ENCODE data around the gene SNX32. TPM values are rescaled to one million over a fixed set of nuclear protein-coding genes. Genes with fewer than 3 reads are reported as not detected.
A peak's percentile ranks its signal among the peaks of the same experiment; 100 is the strongest.

SNX32 gene
- total RNA-seq, 1 donor from 2014 or later: 2.6 TPM

DNA sequence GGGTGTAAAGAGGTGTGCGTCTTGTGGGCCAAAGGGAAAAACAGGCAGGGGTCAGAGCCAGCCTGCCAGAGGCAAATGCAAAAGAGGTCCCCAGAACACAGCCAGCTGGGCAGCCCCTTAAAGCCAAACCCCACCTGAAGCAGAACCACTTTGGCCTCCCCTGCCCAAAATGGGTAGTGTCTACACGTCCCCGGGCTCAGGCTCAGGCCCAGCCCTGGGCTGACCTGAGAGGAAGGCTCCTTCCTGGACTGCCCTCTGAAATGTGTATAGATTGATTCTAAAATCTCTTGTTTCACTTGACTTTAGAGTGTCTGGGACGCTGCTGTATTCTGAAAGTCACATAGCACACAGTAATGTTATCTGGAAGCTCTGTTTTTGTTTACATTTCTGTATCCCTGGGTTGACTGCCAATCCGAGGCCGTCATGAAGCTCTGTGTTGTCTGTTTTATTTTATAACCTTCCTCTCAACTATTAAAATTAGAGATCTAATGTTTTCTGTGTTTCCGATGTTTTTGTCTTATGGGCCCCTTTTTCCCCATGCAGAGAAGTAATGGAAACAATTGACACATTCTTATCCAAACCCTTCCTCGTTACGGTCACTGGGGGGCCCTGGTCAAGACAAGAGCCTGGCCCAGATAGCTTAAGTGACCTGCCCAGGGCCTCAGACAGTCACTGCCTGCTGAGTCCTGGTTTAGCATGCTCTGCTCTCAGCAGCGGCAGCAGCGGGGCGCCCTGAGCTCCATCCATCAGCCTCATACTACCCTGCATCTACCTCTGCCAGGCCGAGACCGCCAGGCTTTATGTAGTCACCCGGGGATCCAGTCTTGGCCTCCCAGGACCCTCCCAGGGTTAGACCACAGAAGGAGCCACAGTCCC, 36.8 kb upstream of the SNX32 start:
- no peak for DNase-seq (ENCODE audit: low spot score)

DNA sequence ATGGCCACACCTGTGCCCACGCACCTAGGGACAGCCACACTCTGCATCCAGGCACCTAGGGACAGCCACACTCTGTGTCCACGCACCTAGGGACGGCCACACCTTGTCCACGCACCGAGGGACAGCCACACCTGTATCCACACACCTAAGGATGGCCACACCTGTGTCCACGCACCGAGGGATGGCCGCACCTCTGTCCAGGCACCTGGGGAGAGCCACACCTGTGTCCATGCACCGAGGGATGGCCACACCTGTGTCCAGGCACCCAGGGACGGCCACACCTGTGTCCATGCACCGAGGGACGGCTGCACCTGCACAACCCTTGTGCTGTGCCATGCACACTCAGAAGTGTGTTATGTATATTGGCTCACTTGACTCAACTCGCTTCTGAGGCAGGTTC, 36.1 kb upstream of the SNX32 start:
- DNase-seq (ENCODE audit: low spot score): no peak

DNA sequence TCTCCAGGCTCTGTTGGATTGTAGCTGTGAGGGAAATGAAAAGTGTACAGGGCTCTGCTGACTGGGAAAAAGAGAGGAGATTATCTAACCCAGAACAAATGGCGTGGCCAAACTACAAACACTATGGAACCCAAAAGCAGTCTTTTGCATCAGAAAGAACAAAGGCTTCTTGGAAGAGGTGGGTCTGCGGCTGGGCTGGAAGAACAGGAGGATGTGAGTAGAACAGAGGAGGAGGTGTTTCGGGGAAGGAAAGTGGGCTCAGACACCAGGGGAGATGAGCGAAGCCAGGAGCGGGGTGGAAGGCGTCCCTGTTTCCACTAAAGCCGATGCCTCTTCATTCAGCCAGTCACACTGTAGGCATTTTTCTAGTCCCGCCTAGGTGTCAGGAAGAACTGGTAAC, 34.9 kb upstream of the SNX32 start:
- no peak for DNase-seq (ENCODE audit: low spot score)

DNA sequence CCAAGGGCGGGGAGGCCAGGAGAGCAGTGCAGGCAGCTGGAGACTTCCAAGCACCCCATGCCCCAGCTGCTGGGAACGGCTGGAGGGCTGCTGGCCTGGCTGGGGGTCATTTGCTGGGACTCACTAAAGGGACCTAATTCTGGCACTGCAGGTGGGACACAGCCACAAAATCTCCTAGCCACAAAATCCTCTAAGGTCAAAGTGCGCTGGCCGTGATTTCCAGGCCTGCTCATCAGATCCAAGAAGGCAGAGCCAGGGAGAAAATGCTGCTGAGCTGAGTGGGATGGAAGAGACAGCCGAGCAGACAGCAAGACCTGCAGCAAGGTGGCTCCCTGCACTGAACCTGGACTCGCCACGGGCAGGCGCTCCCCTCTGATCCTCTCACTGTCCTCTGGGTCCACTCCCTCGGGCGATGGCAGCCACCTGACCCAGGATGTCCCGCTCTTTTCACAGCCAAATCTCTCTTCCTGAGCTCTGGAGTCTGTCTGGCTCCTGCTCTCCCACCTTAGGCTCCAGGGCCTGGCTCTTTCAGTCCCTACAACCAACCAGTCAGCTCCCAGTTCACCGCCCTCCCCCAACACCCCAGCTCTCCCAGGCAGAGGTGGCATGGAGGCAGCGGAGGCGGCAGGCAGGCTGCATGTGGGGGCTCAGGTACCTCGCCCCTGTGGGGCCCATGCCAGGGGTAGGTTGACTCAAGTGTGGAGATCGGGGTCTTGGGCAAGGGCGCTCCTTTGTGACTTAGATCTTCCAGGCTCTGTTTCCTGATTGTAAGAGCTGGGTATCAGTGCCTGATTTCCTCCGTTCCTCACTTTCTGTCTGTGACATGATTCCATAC, 32.4 kb upstream of the SNX32 start:
- DNase-seq (ENCODE audit: low spot score): peak; percentile 39

DNA sequence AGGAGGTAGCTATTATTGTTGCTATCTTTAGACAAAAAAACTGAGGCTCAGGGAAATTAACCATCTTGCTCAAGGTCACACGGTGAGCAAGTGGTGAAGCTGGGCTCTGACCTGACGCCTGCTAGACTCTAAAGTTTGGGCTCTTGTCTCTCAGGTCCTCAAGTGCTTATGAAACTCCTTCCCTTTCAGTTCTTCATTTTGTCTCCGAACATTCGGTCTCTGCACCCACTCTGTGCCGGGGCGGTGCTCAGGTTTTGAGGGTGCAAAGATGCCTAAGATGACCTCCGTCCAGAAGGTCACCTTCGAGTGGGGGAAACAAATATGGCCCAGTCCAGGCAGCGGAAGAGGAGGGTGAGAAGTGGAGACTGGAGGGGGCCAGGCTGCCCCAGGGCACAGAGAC, 30.9 kb upstream of the SNX32 start:
- no peak for DNase-seq (ENCODE audit: low spot score)

DNA sequence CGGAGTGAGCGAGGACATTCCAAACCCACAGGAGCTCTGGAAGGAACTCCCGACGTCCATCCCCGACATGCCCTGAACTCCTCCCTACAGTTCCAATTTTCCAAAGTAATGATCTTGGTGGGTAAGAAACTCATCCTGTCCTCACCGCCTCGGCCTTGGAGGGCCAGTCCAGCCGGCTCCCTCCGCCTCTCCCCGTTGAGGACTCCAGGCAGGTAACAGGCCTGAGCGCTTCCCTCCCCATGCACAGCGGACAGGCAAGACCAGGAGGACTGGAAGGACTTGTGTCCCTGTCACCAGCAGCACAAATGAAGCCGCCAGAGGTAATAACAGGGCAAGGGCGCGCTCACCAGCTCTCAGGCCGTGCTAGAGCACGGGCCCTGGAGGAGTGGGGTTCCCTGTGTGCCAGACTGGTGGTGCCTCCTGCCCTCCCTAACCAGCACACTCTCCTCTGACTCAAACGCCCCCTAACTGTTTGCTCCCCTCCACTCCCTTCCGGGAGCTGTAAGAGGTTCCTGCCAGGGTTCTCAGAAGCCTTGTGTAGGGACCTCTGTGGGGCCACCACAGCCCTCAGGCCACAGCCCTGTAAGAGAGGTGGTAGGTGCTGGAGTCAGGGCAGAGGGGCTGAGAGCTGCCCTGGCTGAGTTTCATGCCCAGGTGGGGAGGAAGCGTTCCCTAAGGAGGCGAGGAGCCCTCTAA, 29.8 kb upstream of the SNX32 start:
- no peak for DNase-seq (ENCODE audit: low spot score)

DNA sequence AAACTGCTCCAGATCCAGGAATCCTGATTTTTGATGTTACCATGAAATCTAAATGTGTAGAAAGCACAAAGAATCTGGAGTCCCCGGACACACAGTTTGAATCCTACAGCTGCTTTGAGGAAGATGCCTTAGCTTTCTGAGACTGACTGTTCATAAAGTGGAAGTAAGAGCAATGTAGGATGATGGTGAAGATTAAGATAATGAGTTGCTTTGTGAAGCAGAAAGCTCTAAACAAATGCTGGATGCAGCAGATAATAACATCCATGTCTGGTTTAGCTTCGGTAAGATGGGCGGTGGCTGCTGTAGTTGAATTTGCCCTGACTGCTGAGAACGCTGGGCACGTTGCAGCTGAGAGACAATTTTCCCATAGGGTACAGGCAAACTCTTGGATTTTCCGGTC, 26.8 kb upstream of the SNX32 start:
- DNase-seq (ENCODE audit: low spot score): no peak

DNA sequence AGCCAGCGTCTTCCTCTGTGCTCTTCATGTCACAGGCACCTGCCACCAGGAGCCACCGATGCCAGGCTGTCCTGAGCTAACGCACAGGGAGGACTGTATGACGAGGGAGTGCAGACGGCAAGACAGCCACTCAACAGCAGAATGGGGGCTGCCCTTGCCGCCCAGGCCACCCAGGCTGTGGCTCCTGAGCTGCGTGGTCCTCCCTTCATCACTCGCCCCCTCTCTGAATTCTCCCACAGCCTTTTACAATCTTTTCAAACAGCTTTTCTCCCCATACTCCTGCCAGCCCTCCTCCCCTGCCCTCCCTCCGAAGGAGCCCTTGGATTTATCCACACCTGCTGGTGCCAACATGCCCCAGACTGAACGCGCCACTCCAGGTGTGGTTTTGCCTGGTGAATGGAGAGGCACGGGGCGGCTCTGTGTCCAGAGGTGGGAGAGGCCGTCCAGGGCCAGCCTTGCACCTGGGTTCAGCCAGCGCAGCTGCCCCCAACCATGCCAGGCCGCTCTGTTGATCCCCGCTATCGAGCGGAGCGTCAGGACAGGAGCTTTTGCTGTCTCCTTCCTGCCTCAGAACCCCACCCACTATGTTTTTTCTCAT, 24.9 kb upstream of the SNX32 start:
- no peak for DNase-seq (ENCODE audit: low spot score)

DNA sequence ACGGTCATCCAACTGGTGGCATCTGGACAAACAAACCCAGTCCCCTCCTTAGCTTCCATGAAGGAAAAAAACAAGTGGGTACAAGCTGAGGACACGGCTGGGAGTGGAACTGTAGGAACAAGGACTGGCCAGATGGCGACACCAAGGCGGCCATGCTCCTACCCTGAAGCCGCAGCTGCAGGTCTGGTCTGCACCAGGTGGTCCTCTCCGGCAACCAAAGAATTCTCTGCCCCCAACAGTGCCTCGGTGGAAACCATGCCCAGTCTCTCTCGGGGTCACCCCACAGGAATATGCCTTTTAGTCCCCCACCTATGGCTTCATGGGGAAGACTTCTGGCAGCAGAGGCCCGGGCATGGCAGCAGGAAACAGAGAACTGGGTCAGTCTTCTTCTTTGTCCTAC, 24.3 kb upstream of the SNX32 start:
- DNase-seq (ENCODE audit: low spot score): no peak

DNA sequence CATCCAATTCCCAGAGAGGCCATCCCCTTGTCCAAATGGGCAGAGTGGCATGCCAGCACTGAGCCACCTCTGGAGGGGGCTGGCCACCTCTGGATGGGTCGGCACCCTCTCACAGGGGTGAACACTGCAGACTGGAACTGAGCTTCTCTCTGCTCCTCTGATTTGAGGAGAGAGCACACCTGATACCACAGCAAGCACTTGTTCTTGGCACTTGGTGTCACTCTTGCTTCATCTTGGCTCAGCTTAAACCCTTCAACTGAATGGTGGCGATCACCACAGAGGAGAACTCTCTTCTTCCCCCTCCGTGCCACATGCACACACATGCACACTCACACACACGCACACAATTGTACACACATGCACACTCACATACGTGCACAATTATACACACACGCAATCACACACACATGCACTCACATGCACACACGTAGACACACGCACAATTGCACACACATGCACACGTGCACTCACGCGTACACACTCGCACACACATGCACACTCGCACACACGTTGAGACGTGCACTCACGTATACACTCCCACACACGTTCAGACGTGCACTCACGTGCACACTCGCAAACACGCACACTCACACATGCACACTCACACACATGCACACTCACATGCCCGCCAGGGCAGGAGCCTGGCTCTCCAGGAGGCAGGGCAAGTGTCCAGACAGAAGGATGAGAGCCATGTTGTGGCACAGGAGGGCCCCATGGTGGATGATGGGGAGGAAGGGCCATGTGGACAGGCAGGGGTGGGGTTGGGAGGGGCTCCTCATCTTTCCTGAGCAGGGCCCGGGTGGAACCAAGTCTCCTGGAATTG, 23.5 kb upstream of the SNX32 start:
- no peak for DNase-seq (ENCODE audit: low spot score)

DNA sequence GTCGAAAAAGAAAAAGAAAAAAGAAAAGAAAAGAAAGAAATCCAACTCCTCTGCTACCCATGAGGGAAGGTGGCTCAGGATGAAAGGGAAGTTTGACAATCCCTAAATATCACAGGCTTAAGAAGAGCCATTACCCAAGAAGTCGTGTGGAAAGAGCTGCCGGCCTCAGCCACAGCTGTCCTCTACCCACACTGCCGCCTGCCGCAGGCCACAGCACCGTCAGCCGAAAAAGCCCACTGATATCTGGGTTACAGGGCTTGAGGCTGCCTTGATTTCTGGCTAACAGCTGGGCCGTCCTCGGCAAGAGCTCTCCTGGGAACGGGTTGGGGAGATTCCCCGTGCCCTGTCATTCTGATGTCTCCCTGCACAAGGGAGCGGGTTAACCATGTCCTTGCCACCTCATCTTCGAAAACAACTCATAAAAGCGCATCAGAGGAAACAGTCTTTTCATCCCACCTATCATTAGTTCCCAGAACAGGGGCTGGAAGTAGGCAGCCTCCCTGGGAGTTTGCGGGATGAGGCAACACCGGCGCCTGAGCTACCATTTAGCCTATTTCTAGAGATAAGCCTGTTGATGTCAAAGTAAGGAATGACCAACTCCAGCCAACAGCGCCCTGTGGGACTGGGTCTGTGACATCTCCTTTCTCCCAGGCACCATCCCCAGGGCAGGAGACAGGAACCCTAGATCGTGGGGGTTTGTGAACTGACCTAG, 21.8 kb upstream of the SNX32 start:
- no peak for DNase-seq (ENCODE audit: low spot score)

DNA sequence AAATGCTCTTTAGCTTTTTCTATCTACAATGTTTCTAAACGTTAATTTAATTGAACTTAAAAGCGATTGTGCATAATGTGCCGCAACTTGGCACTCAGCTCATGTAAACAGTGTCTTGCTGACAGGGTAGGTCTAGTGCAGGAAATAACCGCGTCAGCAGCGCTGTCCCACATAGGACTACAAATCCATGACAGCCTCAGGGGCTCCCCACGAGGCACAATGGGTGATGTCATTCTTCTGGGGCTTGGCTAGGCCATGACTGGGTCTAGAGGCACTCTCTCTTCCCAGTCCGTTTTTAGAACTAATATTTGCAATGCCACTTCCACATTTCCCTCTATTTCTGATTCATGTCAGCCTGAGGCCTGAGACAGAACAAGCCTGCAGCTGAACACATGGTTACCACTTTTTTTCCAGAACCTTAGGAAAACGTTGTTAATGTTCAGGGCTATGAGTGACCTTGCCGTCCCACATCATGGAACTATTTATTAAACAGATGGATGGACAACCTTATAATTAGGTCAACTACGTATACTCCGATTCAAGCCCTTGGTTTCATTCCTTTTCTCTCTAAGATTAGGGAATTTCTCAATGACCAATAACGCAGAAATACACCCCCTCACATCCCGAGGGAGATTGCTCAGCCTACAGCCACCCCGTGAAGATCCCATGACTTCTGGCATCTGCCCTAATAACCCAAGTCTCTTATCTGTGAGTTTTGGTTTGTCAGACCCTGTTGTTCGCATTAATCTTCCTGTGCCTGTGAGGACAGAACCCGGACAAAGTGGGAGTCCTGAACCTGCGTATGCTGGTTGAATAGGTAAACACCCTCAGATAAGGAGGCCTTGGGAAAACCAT, 19.4 kb upstream of the SNX32 start:
- no peak for DNase-seq (ENCODE audit: low spot score)

DNA sequence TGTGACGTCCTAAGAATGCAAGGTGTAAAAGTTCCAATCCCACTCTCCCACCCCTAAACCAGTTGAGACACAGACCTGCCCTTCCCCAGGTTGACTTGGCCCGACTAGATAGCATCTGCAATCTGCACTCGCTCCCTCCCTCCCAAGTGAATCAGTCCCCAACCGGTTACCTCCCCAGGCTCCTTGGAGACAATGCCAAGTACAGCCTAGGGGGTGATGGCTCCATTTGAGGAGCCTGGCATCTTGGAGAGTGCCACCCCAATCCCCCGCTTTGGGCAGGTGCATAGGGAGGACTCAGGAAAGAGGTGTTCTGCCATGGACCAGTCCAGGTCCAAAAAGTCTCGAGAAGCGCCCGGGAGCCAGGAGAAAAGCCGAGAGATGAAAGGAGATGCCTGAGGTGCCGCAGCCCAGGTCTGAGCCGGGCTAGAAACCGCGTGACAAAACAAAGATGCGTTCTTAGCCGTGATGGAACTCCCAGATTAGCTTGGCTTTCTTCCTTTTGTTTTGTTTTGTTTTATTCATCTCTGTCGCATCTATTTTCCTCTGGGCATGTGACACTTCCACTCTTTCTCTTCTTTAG, 18.7 kb upstream of the SNX32 start:
- DNase-seq (ENCODE audit: low spot score): no peak

DNA sequence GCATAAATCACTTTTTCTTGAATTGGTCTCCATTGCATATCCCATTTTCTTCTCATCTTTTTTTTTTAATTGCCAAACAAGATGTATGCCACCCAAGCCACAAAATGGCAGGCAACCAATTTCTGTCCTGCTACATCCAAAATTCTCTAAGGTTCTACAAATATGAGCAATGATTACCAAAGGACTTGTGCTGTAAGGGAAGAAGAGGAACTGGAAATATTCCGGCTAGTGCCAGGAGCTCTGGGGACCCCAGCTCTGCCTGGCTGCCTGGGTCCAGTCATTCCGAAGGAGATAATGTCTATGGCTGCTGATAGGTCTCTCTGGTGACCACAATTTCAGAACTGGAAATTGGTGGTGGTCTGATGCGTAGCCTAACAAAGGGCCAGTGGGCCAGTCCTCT, 17.1 kb upstream of the SNX32 start:
- DNase-seq (ENCODE audit: low spot score): no peak

DNA sequence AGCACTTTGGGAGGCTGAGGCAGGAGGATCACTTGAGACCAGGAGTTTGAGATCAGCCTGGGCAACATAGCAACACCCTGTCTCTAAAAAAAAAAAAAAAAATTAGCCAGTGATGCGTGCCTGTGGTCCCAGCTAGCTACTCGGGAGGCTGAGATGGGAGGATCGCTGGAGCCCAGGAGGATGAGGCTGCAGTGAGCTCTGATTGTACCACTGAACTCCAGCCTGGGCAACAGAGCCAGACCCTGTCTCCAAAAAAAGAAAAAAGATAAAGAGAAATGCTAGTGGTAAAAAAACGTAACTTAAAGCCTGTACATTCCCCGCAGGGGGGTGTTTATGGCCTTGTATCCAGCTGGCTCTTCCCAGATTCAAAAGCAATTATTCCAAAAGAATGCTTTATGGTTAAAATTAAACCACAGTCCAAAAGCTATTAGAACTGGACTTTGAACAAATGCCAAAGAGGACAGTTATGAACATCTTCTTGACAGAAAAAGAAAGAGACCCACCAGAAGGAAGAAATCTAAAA, 16.4 kb upstream of the SNX32 start:
- DNase-seq (ENCODE audit: low spot score): no peak

DNA sequence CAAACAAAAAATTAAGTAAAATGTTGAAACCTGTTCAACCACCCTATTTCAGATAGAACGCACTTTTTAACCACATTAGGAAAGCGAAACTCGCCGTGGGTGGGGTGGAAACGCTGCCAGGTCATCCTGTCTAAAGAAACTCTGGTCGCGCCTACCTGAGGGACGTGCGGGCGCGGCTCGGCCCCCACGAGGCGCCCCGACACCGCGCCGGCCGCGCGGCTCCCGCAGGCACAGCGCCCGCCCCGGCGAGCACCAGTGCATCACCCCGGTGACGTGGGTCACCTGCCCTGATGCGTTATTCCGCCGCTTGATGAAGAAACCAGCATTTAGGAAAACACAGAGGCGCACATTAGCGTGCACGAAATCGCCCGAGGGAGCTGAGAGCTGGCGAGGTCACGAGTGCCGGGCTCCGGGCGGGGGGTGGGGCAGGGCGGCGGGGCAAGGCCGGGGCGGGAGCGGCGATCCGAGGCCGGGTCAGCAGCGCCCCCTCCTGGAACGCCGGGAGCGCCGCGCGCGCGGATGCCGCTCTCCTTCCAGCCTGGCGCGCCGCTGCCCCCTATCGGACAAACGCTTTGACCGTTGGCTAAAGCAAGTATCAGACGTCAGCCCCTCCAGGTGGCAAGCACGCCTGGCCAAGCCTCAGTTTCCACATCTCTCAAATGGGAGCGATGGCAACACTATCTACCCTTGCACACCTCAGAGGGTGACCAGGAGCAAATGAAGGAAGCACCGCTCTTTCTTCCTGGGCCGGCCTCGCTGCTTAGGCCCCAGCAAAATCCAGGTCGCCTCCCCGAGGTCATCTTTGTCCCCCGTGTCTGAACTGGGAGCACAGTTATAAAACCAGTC, 15.7 kb upstream of the SNX32 start:
- peak; percentile 94 for DNase-seq (ENCODE audit: low spot score)

DNA sequence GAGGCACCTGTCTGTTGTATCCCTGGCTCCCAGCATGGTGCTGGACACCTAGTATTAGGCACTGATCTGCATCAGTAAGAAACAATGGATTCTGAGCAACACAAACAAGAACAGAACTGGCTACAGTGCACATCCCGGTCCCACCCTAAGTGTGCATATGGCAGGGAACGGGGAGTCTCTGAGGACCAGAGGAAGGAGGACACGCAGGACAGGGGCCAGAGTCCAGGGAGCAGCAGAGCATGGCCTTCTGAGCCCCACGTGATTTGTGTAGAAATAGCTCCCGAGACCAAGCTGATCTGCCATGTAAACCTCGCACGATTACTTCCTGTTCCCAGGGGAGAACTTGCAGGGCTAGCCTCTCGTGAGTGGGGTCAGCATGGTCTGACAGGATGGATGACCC, 12.7 kb upstream of the SNX32 start:
- DNase-seq (ENCODE audit: low spot score): no peak
